WTC11 (cell line): ENCODE results near the gene PBOV1. TPM values are rescaled to one million over a fixed set of nuclear protein-coding genes. Genes with fewer than 3 reads are reported as not detected.

Experiments used
- ATAC-seq: fragments of 200-7000 bp; cut with Tn5 transposase; 2 replicates; pipeline ENCODE4 v1.10.0; 2021; ENCODE audit warnings: mild to moderate bottlenecking, moderate library complexity
- CTCF ChIA-PET: fragments of 300-600 bp; sonication (Branson Sonifier 250); formaldehyde crosslinking; loops from one replicate; lab custom pipeline; 2021; ENCODE audit warnings: antibody characterized with exemption; lab: Charles Lee
- POLR2A ChIA-PET: fragments of 350-600 bp; sonication (Branson Sonifier 250); formaldehyde crosslinking; loops from one replicate; lab custom pipeline; 2021; ENCODE audit warnings: antibody characterized with exemption; lab: Charles Lee
- DNase-seq: peaks from one replicate; pipeline ENCODE4 v3.0.0; 2021; ENCODE audit warnings: low spot score
- H3K27ac Mint-ChIP-seq: 2 replicates; pipeline ENCODE4 v1.8.0; 2021; ENCODE audit warnings: mixed read lengths
- H3K27me3 Mint-ChIP-seq: 2 replicates; pipeline ENCODE4 v1.8.0; 2021; ENCODE audit warnings: low read depth, mild to moderate bottlenecking, moderate library complexity, mixed read lengths
- H3K36me3 Mint-ChIP-seq: 2 replicates; pipeline ENCODE4 v1.8.0; 2021; ENCODE audit warnings: mixed read lengths
- H3K4me1 Mint-ChIP-seq: 2 replicates; pipeline ENCODE4 v1.8.0; 2022; ENCODE audit warnings: mixed read lengths
- H3K4me3 Mint-ChIP-seq: 2 replicates; pipeline ENCODE4 v1.8.0; 2021; ENCODE audit warnings: mild to moderate bottlenecking, moderate library complexity, mixed read lengths
- H3K9me3 Mint-ChIP-seq: 2 replicates; pipeline ENCODE4 v1.8.0; 2021; ENCODE audit warnings: mixed read lengths
- ERG ChIP-seq: fragments of 250-450 bp; sonication (Bioruptor Pico); IDR thresholded peaks from 2 replicates; pipeline ENCODE4 v1.8.0; 2021; ENCODE audit warnings: mild to moderate bottlenecking
- ESRRA ChIP-seq: sonication (generic); formaldehyde crosslinking; IDR thresholded peaks from 2 replicates; pipeline ENCODE4 v1.8.1; 2022; ENCODE audit warnings: mild to moderate bottlenecking, missing genetic modification reagents, borderline replicate concordance
- GABPB1 ChIP-seq: sonication (generic); formaldehyde crosslinking; IDR thresholded peaks from 2 replicates; pipeline ENCODE4 v1.8.1; 2023; ENCODE audit warnings: mild to moderate bottlenecking, missing genetic modification reagents
- KAT7 ChIP-seq: sonication (generic); formaldehyde crosslinking; IDR thresholded peaks from 2 replicates; pipeline ENCODE4 v1.8.1; 2023; ENCODE audit warnings: missing genetic modification reagents, mild to moderate bottlenecking, borderline replicate concordance
- MXD4 ChIP-seq: fragments of 250-450 bp; sonication (Bioruptor Pico); IDR thresholded peaks from 2 replicates; pipeline ENCODE4 v1.8.0; 2021; ENCODE audit warnings: mild to moderate bottlenecking, moderate library complexity, borderline replicate concordance
- NR2C2 ChIP-seq: sonication (generic); formaldehyde crosslinking; IDR thresholded peaks from 2 replicates; pipeline ENCODE4 v1.8.0; 2022; ENCODE audit warnings: mild to moderate bottlenecking, missing genetic modification reagents
- PRRX2 ChIP-seq: fragments of 250-450 bp; sonication (Bioruptor Pico); IDR thresholded peaks from 2 replicates; pipeline ENCODE4 v1.8.0; 2021; ENCODE audit warnings: mild to moderate bottlenecking
- RORB ChIP-seq: fragments of 250-450 bp; sonication (Bioruptor Pico); IDR thresholded peaks from 2 replicates; pipeline ENCODE4 v1.9.0; 2021; ENCODE audit warnings: mild to moderate bottlenecking
- SOX15 ChIP-seq: fragments of 250-450 bp; sonication (Bioruptor Pico); IDR thresholded peaks from 2 replicates; pipeline ENCODE4 v1.9.0; 2021; ENCODE audit warnings: mild to moderate bottlenecking
- SP1 ChIP-seq: sonication (generic); formaldehyde crosslinking; conservative IDR thresholded peaks from 2 replicates; pipeline ENCODE4 v1.8.1; 2022; ENCODE audit warnings: missing genetic modification reagents
- TP53 ChIP-seq: sonication (generic); formaldehyde crosslinking; IDR thresholded peaks from 2 replicates; pipeline ENCODE4 v1.8.1; 2023; ENCODE audit warnings: mild to moderate bottlenecking, missing genetic modification reagents
- ZNF219 ChIP-seq: sonication (generic); formaldehyde crosslinking; IDR thresholded peaks from 2 replicates; pipeline ENCODE4 v1.8.0; 2023; ENCODE audit warnings: missing genetic modification reagents, mild to moderate bottlenecking, borderline replicate concordance
- ZNF263 ChIP-seq: sonication (generic); formaldehyde crosslinking; IDR thresholded peaks from 2 replicates; pipeline ENCODE4 v1.8.1; 2022; ENCODE audit warnings: low read depth, mild to moderate bottlenecking, moderate library complexity, missing genetic modification reagents
- total RNA-seq: library from RNA; stranded (reverse); gene quantifications from 3 replicates; pipeline ENCODE4 v1.2.3, GENCODE V29; 2021
- TF ChIP-seq, protein P1 (sequence below): fragments of 250-450 bp; sonication (Bioruptor Pico); IDR thresholded peaks from 2 replicates; pipeline ENCODE4 v1.9.0; 2021; ENCODE audit warnings: moderate library complexity, mild to moderate bottlenecking, inconsistent platforms, borderline replicate concordance
- TF ChIP-seq, protein P2 (sequence below): sonication (generic); formaldehyde crosslinking; IDR thresholded peaks from 2 replicates; pipeline ENCODE4 v1.8.0; 2022; ENCODE audit warnings: mild to moderate bottlenecking, missing genetic modification reagents
- TF ChIP-seq, protein P3 (sequence below): sonication (generic); formaldehyde crosslinking; IDR thresholded peaks from 2 replicates; pipeline ENCODE4 v1.8.1; 2023; ENCODE audit warnings: mild to moderate bottlenecking, missing genetic modification reagents
- TF ChIP-seq, protein P4 (sequence below): sonication (generic); formaldehyde crosslinking; conservative IDR thresholded peaks from 2 replicates; pipeline ENCODE4 v1.8.1; 2023; ENCODE audit warnings: mild to moderate bottlenecking, low read depth, missing genetic modification reagents, moderate library complexity
- TF ChIP-seq, protein P5 (sequence below): sonication (generic); formaldehyde crosslinking; conservative IDR thresholded peaks from 2 replicates; pipeline ENCODE4 v1.8.1; 2022; ENCODE audit warnings: mild to moderate bottlenecking, missing genetic modification reagents

Gene PBOV1
- total RNA-seq, 1 experiment from 2014 or later: not detected

DNA sequence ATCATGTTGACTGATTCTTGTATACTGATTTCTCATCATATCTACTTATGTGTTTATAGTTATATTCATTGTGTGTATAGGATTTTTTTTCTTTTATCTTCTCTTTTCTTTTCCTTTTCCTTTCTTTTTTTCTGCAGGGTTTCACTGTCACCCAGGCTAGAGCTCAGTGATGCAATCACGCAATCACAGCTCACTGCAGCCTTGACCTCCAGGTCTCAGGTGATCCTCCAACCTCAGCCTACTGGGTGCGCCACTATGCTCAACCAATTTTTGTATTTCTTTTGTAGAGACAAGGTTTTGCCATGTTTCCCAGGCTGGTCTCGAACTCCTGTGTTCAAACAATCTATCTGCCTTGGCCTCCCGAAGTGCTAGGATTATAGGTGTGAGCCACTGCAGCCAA, 1.6 kb upstream of the PBOV1 start:
- TF ChIP-seq ZNF263 (CRISPR knock-in tag) (no peak), GABPB1 (CRISPR knock-in tag) (peak; percentile 71)
- no peak for DNase-seq
- Mint-ChIP-seq H3K27ac (no peak overlapping the region), H3K4me3 (no peak overlapping the region), H3K36me3 (no peaks in the 10 kb centered on the region), H3K4me1 (peaks cover 9% of the 10 kb centered on the region), H3K27me3 (no peaks in the 10 kb centered on the region), H3K9me3 (no peaks in the 10 kb centered on the region)
- POLR2A ChIA-PET: no interaction called here
- ATAC-seq: no peak
- CTCF ChIA-PET: interaction anchor here (1.2 kb wide), 1 partner anchor 9 kb away, joined by 6 read pairs; no protein-coding TSS in a partner anchor

DNA sequence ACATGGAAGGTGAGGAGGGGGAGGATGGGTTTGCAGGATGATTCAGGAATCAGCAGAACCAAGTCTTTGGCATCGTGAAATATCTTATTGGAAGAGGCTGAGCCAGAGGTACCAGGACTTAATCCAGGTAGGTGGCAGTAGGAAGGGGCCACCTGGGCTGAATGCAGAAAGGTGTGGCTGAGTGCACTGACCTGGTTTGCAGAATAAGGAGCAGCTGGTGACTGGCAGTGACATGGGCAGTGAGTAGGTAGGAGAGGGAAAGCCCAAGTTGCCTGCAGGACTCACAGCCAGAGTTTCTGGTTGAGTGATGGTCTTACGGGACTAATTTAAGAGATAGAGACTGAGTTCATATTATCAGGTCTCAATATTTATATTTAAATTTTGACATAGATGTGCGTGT, 1.1 kb upstream of the PBOV1 start:
- TF ChIP-seq, protein P1, sequence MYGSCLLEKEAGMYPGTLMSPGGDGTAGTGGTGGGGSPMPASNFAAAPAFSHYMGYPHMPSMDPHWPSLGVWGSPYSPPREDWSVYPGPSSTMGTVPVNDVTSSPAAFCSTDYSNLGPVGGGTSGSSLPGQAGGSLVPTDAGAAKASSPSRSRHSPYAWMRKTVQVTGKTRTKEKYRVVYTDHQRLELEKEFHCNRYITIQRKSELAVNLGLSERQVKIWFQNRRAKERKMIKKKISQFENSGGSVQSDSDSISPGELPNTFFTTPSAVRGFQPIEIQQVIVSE: no peak
- no peak for TF ChIP-seq ZNF263 (CRISPR knock-in tag)
- no peak for TF ChIP-seq ESRRA (CRISPR knock-in tag)
- TF ChIP-seq NR2C2 (CRISPR knock-in tag): no peak
- TF ChIP-seq KAT7 (CRISPR knock-in tag): no peak
- TF ChIP-seq SOX15 (CRISPR knock-in tag): no peak
- TF ChIP-seq, protein P2, sequence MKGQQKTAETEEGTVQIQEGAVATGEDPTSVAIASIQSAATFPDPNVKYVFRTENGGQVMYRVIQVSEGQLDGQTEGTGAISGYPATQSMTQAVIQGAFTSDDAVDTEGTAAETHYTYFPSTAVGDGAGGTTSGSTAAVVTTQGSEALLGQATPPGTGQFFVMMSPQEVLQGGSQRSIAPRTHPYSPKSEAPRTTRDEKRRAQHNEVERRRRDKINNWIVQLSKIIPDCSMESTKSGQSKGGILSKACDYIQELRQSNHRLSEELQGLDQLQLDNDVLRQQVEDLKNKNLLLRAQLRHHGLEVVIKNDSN (CRISPR knock-in tag): no peak
- TF ChIP-seq MXD4 (CRISPR knock-in tag): no peak
- TF ChIP-seq, protein P3, sequence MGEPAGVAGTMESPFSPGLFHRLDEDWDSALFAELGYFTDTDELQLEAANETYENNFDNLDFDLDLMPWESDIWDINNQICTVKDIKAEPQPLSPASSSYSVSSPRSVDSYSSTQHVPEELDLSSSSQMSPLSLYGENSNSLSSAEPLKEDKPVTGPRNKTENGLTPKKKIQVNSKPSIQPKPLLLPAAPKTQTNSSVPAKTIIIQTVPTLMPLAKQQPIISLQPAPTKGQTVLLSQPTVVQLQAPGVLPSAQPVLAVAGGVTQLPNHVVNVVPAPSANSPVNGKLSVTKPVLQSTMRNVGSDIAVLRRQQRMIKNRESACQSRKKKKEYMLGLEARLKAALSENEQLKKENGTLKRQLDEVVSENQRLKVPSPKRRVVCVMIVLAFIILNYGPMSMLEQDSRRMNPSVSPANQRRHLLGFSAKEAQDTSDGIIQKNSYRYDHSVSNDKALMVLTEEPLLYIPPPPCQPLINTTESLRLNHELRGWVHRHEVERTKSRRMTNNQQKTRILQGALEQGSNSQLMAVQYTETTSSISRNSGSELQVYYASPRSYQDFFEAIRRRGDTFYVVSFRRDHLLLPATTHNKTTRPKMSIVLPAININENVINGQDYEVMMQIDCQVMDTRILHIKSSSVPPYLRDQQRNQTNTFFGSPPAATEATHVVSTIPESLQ (CRISPR knock-in tag): no peak
- TF ChIP-seq, protein P4, sequence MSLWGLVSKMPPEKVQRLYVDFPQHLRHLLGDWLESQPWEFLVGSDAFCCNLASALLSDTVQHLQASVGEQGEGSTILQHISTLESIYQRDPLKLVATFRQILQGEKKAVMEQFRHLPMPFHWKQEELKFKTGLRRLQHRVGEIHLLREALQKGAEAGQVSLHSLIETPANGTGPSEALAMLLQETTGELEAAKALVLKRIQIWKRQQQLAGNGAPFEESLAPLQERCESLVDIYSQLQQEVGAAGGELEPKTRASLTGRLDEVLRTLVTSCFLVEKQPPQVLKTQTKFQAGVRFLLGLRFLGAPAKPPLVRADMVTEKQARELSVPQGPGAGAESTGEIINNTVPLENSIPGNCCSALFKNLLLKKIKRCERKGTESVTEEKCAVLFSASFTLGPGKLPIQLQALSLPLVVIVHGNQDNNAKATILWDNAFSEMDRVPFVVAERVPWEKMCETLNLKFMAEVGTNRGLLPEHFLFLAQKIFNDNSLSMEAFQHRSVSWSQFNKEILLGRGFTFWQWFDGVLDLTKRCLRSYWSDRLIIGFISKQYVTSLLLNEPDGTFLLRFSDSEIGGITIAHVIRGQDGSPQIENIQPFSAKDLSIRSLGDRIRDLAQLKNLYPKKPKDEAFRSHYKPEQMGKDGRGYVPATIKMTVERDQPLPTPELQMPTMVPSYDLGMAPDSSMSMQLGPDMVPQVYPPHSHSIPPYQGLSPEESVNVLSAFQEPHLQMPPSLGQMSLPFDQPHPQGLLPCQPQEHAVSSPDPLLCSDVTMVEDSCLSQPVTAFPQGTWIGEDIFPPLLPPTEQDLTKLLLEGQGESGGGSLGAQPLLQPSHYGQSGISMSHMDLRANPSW: no peak
- TF ChIP-seq, protein P5, sequence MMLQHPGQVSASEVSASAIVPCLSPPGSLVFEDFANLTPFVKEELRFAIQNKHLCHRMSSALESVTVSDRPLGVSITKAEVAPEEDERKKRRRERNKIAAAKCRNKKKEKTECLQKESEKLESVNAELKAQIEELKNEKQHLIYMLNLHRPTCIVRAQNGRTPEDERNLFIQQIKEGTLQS (CRISPR knock-in tag): no peak
- TF ChIP-seq ZNF219 (CRISPR knock-in tag): no peak
- TF ChIP-seq GABPB1 (CRISPR knock-in tag): no peak
- TF ChIP-seq PRRX2 (CRISPR knock-in tag): no peak
- TF ChIP-seq SP1 (CRISPR knock-in tag): no peak
- TF ChIP-seq RORB (CRISPR knock-in tag): no peak
- no peak for TF ChIP-seq ERG (CRISPR knock-in tag)
- no peak for TF ChIP-seq TP53
- no peak for DNase-seq
- Mint-ChIP-seq H3K27me3 (no peaks in the 10 kb centered on the region), H3K36me3 (no peaks in the 10 kb centered on the region), H3K4me1 (peaks cover 9% of the 10 kb centered on the region), H3K4me3 (no peak overlapping the region), H3K27ac (no peak overlapping the region), H3K9me3 (no peaks in the 10 kb centered on the region)
- POLR2A ChIA-PET: no interaction called here
- CTCF ChIA-PET: interaction anchor here (1.2 kb wide), 1 partner anchor 8 kb away, joined by 6 read pairs; no protein-coding TSS in a partner anchor
- ATAC-seq: no peak
